HCT116 (cell line): Measurements from ENCODE around the gene MAPK10.

Experiments used
- CEBPB ChIP-seq: IDR thresholded peaks from 2 replicates; pipeline ENCODE4 v1.6.1; 2012; ENCODE audit warnings: low read depth
- POLR2A ChIP-seq: IDR thresholded peaks from 2 replicates; pipeline ENCODE4 v1.7.0; 2011; ENCODE audit warnings: borderline replicate concordance; ENCODE audit not compliant: insufficient read depth, insufficient read length; ENCODE audit errors: extremely low read depth
- TF ChIP-seq, protein P1 (sequence below): IDR thresholded peaks from 2 replicates; pipeline ENCODE4 v1.6.1; 2012; ENCODE audit warnings: low read depth

DNA sequence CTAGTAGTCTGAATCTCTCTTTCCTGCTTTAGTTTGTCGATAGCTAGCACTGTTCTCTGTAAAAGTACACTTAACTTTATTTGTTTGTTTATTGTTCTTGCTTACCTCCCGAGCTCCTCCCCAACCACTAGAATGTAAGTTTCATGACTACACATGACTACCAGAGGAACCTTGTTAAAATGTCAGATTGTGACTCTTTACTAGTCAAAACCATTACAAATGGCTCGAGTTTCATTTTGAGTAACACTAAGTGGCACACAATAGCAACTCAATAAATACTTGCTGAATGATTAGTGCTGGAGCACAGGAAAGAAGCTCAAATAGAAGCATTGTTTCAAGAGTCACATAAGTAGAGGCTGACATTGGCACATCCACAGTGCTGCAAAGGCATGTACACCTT is 116.1 kb downstream of the MAPK10 start:
- no peak for TF ChIP-seq POLR2A
- no peak for TF ChIP-seq CEBPB
- TF ChIP-seq, protein P1, sequence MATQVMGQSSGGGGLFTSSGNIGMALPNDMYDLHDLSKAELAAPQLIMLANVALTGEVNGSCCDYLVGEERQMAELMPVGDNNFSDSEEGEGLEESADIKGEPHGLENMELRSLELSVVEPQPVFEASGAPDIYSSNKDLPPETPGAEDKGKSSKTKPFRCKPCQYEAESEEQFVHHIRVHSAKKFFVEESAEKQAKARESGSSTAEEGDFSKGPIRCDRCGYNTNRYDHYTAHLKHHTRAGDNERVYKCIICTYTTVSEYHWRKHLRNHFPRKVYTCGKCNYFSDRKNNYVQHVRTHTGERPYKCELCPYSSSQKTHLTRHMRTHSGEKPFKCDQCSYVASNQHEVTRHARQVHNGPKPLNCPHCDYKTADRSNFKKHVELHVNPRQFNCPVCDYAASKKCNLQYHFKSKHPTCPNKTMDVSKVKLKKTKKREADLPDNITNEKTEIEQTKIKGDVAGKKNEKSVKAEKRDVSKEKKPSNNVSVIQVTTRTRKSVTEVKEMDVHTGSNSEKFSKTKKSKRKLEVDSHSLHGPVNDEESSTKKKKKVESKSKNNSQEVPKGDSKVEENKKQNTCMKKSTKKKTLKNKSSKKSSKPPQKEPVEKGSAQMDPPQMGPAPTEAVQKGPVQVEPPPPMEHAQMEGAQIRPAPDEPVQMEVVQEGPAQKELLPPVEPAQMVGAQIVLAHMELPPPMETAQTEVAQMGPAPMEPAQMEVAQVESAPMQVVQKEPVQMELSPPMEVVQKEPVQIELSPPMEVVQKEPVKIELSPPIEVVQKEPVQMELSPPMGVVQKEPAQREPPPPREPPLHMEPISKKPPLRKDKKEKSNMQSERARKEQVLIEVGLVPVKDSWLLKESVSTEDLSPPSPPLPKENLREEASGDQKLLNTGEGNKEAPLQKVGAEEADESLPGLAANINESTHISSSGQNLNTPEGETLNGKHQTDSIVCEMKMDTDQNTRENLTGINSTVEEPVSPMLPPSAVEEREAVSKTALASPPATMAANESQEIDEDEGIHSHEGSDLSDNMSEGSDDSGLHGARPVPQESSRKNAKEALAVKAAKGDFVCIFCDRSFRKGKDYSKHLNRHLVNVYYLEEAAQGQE, result no peak
